GM19328 (cell line): ENCODE data around the gene CCS.
"Not testable (repeated sequence)": the region's sequence is repeated elsewhere in the genome, so short reads cannot be mapped to it uniquely, and the experiment has no call there.

Experiments
- ATAC-seq: cut with Tn5 transposase; IDR thresholded peaks from one replicate; pipeline ENCODE4 v1.9.1; 2021; ENCODE audit warnings: mild to moderate bottlenecking, moderate library complexity; ENCODE audit not compliant: unreplicated experiment

Gene CCS

DNA sequence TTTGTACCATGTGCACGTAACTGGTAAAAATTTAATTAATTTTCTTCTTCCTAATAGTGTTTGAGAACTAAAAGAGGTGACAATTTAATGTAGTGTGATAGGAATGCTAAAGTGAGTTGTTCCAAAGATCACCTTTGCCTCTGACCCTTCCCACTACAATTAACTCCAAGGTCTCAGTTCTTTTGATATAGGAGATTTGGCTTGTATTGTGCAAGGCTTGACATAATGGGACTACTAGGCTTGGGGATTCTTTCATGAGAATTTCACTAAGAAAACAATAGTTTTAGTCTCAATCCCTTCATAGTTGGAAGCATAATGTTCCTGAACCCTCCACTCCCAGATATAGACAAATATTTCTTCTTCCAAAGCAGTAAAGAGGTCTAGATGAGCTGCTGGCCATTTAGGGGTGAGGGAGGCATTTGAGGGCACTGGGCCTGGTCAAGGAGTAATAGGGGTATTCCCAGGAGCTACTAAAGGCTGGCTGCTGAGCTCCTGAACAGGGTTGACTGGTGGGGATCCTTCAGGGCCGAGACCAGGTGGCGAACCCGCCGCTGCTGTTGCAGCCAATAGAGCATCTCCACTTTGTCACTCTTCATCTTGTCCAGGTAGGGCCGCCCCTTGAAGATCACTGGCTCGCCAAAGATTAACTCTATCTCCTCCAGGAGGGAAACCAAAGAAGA is 2.8 kb upstream of the CCS start:
- no peak for ATAC-seq

DNA sequence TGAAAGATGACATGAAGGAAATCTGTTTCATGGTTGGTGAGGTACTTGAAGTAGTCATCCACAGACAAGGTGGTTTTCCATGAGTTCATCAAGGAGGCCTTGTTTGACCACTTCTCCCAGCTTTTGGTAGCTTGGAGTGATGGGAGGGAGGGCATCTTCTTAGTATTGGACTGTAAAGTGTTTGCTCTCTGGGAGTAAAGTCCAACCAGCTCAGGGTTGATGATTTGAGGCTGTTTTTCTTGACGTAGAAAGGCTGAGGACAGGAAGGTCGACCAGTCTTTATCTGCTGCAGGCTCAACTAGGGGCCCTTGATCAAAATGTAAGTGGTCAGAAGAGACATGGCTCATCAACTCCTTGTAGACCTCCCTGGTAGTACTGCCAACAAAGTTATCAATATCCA is 1.8 kb upstream of the CCS start:
- no peak for ATAC-seq

DNA sequence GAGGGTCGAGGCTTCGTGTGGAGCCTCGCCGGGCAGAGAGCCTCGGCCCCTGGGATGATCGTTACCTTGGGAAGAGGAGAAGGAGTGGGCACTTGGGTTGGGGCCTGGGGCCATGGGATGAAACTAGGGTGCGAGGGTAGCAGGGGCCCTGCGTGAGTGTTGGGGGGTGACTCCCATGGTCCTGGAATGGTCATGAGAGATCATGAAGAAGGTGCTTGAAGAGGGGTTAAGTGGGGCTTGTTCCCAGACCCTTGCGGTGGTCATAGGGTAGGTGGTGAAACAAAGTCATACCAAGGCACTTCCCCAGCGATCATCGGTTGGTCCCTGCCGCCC is 284 bp downstream of the CCS start:
- peak; percentile 20 for ATAC-seq

DNA sequence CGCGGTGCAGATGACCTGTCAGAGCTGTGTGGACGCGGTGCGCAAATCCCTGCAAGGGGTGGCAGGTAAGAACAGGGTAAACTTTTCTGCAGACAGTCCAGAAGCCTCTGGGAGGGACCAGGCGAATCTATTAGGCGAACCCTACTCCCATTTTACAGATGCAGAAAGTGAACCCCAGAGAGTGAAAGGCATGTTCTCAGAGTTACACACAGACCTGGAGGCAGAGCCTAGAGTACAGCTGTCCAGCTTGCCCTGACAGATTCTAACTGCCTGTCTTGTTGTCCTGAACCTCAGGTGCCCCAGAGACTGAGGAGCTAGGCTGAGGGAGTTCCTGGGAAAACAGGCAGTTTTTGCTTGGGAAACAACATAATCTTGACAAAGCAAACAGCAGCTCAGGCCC is 665 bp downstream of the CCS start:
- ATAC-seq: no peak

DNA sequence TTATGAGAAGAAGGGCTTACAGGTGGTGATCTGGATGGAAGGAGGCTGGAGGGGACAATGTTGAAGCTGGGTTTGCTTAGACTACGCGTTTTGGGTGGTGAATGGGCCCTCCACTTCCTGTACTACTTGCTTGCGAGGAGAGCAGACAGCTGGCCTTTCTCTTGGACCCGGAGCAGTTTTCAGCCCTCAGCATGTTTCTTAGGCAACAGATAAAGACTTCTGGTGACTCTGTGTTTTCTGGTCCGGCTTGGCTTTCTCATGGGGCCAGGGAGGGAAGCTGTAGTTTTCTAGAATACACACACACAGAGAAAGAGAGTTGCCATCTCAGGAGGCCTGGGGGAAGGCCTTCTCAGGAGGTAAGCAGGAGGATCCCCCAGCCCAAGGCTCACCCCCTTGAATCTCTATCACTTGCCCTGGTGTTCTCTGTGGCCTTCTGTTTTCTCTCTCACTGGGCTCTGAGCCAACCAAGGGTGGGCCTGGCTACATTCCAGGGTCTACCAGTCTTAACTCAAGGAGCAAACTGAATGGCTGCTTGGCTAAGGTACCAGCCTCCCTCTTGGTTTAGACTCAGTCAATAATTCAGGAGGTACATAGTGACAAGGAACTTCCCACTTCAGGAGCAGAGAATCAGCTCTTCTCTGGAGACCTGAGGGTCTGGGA is 2.4 kb downstream of the CCS start:
- no peak for ATAC-seq

DNA sequence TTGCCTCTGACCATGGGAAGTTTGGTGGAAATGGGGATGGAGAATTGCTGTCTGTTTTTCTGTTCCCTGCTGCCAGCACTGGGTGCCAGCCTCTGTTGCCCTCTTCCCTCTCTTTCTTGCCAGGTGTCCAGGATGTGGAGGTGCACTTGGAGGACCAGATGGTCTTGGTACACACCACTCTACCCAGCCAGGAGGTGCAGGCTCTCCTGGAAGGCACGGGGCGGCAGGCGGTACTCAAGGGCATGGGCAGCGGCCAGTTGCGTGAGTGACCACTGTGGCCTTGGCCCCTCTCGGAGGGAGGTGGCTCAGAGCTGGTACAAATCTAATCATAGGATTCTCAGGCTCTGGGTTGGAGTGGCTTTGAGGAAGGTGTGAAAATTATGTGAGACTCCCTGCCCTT is 6.0 kb downstream of the CCS start:
- no peak for ATAC-seq

DNA sequence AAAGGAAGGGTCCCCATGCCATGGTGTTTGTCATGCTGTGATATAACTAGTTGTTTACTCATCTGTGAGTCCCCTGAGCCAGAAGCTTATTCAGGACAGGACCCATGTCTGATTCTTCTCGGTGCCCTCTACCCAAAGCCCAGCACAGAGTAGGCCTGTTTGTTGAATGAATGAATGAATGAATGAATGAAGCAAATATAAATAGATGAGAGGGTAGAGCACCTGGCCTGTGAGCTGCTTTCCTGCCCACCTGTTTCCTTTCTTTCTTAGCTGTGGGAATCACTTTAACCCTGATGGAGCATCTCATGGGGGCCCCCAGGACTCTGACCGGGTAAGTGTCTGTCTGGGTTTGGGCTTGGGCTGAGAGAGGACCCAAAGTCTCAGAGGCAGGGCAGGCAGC is 7.2 kb downstream of the CCS start:
- no peak for ATAC-seq

DNA sequence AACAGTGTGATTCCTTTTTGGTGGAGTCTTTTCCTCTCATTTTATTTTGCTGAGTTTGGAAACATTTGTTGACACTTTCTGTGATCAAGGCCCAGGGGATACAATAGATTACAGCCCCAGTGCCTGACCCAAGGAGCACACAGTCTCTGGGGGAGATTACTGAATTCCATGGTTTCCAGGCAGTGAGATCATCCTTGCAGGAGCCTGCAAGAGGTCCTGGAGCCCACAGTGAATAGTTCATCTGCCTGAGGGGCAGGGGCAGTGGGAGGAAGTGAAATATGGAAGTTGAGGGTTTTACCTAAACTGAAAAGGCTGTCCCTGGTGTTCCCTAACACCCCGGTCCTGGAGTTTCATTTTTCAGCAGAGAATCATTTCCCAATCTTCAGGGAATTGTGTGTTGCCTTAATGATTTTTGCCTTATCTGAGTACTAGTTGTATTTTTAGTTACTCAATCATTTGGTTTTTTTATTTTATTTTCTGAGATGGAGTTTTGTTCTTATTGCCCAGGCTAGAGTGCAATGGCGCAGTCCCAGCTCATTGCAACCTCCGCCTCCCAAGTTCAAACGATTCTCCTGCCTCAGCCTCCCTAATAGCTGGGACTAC is 7.7 kb downstream of the CCS start:
- ATAC-seq: no peak

DNA sequence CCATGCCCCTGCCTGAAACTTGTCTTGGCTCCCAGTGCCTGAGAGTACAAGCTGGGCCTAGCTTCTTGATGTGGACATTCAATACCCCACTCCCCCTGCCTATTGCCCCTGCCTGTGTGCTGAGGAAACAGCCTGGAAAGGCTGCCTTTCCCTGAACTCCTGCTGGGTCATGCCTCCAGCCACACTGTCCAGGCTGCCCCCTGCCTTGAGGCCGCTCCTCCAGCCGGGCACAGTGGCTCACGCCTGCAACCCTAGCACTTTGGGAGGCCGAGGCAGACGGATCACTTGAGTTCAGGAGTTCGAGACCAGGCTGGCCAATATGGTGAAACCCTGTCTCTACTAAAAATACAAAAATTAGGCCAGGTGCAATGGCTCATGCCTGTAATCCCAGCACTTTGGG is 10.1 kb downstream of the CCS start:
- no peak for ATAC-seq

DNA sequence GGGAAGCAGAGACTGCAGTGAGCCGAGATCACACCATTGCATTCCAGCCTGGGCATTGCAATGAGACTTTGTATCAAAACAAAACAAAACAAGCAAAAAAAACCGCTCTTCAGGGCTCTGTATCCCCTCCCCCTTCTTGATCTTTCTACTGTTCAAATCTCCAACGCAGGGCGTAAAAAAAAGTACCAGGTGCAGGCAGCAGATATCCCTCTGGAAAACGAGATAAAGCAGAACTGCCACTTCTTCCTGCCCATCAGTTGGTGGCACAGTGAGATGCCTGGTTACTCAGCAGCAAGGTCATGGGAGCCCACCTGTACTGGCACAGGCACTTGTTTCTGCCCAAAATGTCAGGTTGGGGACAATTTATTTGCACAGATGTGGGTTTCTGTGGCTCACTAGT is 11.2 kb downstream of the CCS start:
- ATAC-seq: no peak

DNA sequence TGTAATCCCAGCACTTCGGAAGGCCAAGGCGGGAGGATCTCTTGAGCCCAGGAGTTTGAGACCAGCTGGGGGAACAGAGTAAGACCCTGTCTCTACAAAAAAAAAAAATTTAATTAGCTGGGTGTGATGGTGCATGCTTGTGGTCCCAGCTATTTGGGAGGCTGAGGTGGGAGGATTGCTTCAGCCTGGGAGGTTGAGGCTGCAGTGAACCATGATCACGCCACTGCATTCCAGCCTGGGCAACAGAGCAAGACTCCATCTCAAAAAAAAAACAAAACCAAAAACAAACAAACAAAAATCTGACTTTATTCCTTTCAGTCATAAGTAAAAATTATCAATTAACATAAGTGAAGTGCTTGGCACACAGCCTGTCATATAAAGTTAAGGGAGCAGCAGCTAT is 13.6 kb downstream of the CCS start:
- not testable (repeated sequence) for ATAC-seq

DNA sequence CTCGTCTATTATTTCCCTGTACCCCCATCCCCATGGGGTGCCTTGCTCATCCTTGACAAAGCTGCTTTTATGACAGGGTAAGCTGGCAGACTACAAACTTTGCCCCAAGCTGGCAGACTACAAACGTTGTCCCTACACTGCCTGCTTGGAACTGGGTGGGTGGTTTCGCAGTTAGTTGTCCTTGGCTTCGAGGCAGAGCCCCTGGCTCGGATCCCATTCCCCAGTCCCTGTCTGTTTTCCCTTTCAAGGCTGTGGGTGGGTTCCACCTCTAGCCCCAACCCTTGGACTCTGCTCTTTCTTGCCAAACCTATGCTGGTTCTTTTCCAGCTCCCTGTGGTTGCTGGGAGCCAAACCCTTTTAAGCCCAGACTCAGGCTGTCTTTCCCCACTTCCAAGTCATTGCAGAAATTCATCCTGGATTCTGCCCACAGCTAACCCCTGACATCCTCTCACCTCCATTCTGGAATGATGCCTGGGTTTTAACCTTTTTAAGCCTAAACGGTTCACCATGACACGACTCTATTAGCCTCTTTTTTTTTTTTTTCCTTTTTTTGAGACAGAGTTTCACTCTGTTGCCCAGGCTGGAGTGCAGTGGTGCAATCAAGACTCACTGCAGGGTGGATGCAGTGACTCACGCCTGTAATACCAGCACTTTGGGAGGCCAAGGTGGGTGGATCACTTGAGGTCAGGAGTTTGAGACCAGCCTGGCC is 14.3 kb downstream of the CCS start:
- no peak for ATAC-seq

DNA sequence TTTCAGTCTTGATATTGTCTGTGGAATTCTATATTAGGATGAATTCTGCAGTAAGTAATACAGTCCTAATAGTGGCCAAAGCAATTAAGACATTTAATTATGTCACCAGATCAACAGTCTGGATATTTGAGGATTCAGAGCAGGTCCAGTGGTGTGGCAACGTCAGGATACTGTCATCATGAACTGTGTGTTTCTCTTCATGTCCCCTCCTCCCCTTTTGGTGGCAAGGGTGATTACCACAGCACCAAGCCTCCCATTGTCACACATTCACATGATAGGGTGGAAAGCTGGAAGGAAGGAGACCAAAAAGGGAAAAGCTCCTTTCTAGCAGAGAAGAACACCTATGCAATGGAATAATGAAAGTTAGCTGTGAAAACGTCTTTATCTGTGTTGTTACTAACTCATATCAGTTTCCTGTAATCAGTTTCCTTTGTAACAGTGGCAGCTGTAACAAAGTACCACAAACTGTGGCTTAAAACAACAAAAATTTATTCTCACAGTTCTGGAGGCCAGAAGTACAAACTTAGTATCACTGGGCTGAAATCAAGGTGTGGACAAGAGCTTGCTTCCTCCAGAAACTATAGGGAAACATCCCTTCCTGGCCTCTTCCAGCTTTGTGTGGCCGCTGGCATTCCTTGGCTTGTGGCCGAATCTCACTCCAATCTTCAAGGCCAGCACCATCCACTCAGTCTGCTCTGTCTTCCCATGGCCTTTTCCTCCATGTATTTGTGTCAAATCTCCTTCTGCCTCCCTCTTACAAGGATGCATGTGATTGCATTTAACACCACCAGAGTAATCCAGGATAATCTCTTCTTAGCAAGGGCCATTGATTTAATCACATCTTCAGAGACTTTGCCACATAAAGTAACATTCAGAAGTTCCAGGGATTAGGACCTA is 17.0 kb downstream of the CCS start:
- ATAC-seq: no peak

DNA sequence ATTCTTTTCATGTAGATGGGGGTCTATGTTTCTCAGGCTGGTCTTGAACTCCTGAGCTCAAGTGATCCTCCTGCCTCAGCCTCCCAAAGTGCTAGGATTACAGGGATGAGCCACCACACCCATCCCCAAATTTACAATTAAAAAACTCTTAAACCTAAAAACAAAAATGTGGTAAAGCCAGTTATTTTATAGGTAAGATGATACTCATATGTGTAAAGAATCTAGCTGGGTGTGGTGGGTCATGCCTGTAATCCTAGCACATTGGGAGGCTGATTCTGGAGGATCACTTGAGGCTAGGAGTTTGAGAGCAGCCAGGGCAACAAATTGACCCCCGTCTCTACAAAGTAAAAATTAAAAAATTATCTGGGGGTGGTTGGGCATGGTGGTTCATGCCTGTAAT is 19.5 kb downstream of the CCS start:
- no peak for ATAC-seq

DNA sequence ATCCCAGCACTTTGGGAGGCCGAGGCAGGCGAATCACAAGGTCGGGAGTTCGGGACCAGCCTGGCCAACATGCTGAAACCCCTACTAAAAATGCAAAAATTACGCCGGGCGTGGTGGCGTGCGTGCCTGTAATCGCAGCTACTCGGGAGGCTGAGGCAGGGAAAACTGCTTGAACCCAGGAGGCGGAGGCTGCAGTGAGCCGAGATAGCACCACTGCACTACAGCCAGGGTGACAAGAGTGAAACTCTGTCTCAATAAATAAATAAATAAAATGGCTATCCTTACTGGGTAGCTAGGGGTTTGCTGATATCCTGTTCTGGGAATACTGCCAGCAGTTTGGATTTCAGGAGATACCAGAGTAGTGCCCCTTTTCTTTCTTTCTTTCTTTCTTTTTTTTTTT is 21.1 kb downstream of the CCS start:
- ATAC-seq: no peak

DNA sequence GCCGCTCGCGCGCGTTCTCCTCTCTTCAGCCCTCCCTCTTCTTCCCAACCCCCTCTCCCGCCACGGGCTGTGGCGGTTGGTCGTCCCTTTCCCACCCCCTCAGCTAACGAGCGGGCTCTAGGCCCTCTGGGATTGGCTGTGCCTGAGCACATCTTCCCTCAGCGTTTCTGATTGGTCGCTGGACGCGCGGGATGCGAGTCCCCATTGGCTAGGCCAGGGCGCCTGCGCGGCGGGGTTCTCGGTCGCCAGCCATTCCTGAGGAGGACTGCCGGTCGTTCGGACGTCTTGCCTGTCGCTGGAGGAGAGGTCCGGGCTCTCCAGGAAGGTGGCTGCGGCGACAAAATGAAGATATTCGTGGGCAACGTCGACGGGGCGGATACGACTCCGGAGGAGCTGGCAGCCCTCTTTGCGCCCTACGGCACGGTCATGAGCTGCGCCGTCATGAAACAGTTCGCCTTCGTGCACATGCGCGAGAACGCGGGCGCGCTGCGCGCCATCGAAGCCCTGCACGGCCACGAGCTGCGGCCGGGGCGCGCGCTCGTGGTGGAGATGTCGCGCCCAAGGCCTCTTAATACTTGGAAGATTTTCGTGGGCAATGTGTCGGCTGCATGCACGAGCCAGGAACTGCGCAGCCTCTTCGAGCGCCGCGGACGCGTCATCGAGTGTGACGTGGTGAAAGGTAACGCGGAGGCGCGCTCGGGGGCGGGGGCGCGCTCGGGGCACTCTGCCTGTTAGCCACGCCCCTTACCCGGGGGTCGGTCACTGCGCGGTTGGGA is 23.6 kb downstream of the CCS start, which contains the start of gene RBM14:
Gene RBM14, plus strand, starts transcription at position 252 of the 776 bp plus-strand sequence. Its CDS starts 91 bp downstream, at position 343.
- ATAC-seq: peak; percentile 88

DNA sequence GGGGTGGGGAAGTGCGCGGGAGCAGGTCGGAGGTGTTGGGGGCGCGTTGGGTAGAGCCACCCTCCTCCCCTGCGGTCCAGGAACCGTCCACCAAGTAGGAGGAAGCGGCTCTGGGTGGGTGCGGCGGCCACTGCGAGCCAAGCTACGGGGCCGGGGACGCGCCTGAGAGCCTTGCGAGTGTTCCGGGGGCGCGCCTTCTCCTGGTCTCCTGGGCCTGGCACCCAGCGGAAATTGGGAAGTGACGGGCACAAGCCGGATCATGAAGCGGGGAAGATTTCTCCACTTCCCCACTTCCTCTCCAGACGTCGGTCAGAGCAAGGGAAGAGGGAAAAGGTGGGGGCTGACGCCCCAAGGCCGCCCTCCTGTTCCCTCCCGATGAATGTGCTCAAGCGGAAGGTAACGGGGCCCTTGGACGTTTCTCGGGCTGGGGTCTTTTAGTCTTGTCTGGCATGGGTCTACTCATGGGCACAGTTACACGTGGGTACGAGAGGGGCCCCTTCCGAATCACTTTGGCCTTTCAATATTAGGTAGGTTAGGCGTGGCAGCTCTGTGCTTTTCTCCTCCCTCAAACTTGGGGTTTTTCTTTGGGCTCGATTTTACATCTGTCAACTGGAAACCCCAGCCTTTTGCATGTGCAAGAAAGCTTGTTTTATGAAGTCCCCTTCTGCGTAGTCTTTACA is 24.3 kb downstream of the CCS start:
- no peak for ATAC-seq

DNA sequence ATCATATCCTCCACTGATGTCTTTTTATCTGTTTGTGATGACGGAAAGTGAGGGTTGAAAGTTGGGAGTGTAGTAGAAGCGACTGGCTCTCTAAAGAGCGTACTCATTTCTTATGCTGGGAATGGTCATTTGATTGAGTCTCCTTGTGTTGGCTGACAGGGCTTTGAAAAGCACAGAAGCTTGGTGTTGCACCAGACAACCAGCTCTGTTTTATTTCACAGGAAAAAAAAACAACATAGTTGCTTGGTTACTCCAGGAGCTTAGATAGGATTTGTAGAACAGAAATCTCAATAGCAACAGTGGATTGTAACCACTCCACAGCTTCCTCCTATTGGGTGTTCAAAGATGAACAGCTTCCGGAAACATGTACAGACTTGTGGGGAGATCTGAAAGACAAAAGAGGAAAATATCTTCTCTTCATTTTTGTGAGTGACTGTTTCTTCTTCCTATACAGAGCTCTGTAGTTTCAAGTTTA is 26.1 kb downstream of the CCS start:
- ATAC-seq: no peak

DNA sequence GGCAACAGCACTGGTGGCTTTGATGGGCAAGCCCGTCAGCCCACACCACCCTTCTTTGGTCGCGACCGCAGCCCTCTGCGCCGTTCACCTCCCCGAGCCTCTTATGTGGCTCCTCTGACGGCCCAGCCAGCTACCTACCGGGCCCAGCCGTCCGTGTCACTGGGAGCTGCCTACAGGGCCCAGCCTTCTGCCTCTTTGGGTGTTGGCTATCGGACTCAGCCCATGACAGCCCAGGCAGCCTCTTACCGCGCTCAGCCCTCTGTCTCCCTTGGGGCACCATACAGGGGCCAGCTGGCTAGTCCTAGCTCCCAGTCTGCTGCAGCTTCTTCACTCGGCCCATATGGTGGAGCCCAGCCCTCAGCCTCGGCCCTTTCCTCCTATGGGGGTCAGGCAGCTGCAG is 31.5 kb downstream of the CCS start:
- no peak for ATAC-seq
